Measurements from ENCODE around the gene NACC1. TPM values are rescaled to one million over a fixed set of nuclear protein-coding genes. Genes with fewer than 3 reads are reported as not detected.

NACC1 gene
- total and polyA plus RNA-seq, 2 of the 13 experiments (the other 11 are each of a cell fraction or from before 2014, with no cell fraction given) = 31.8 to 42.3 TPM

DNA sequence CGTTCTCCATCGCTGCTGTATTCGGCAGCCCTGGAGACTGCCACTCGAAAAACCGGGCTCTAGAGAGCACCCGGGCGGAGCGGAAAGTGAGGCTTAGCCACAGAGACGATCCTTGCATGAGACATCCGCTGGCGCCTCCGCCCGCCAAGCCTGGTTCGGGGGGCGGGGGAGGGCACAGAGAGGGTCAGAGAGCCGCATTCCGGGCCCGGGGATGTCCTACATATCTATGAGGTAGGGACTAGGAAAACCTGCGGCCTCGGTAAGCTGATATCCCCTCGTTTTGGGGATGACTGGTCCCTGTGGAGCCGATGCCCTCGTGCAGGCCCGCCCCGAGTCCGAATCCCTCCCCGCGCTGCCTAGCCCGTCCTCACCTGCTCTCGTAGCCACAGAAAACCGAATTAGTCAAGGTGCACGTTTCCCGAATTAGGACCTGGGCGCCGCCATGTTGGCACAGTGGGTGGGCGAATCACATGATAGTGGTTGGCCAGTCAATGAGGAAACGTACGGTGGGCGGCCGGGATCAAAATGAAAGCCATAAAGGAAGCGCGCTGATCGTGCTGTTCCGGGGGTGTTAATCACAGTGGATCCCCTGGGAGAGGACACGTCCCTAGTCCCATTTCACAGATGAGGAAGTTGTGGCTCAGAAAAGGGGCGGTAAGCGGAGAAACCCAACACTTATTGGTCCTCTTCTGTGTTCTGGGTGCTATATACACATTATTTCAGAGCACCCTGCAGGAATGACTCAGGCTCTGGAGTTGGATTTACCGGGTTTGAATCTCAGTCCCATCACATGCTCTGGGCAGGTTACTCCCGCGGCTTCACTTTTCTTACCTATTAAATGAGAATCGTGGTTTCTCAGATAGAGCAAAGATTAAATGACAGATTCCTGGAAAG lies 1.5 kb upstream of the NACC1 start, which contains the start of gene TRMT1 (continued):
- TF ChIP-seq CENPX (CRISPR knock-in tag; IDR thresholded peaks at IDR 0.05) (no peak), CHD4 (IDR thresholded peaks at IDR 0.05; ENCODE audit: borderline replicate concordance, low read length) (peak; percentile 98), HNRNPUL1 (IDR thresholded peaks at IDR 0.05; ENCODE audit: low read depth, low read length) (no peak), ZFP36 (IDR thresholded peaks at IDR 0.05; ENCODE audit: borderline replicate concordance, low read depth, low read length, partially characterized antibody) (no peak), HMG20A (CRISPR knock-in tag; IDR thresholded peaks at IDR 0.05; ENCODE audit: borderline replicate concordance) (no peak), ZNF430 (CRISPR knock-in tag; IDR thresholded peaks at IDR 0.05) (no peak), TEAD2 (CRISPR knock-in tag; IDR thresholded peaks at IDR 0.05) (no peak), ZNF709 (CRISPR knock-in tag; IDR thresholded peaks at IDR 0.05) (no peak; the same call in 1 of the 2 replicates), SIN3B (IDR thresholded peaks at IDR 0.05; ENCODE audit: low read length) (peak; percentile 100), MED8 (CRISPR knock-in tag; IDR thresholded peaks at IDR 0.05; ENCODE audit: insufficient replicate concordance) (peak; percentile 23), ZBTB7A (CRISPR knock-in tag; IDR thresholded peaks at IDR 0.05) (no peak), EHMT2 (IDR thresholded peaks at IDR 0.05; ENCODE audit: borderline replicate concordance, low read depth, low read length) (no peak), PRPF4 (IDR thresholded peaks at IDR 0.05; ENCODE audit: low read depth, low read length, poor library complexity, severe bottlenecking) (no peak), NFIB (CRISPR knock-in tag; IDR thresholded peaks at IDR 0.05; ENCODE audit: borderline replicate concordance) (no peak), ZNF138 (CRISPR knock-in tag; IDR thresholded peaks at IDR 0.05; ENCODE audit: low read depth) (0 out of 2 replicates have a peak, but pooled peaks have one; percentile 29), ARID4A (CRISPR knock-in tag; IDR thresholded peaks at IDR 0.05; ENCODE audit: borderline replicate concordance) (peak; percentile 99), HOXA9 (CRISPR knock-in tag; IDR thresholded peaks at IDR 0.05; ENCODE audit: borderline replicate concordance) (no peak), ETV6 (CRISPR knock-in tag; conservative IDR thresholded peaks at IDR 0.05) (no peak), ZBTB43 (CRISPR knock-in tag; conservative IDR thresholded peaks at IDR 0.05) (no peak), YEATS4 (CRISPR knock-in tag; IDR thresholded peaks at IDR 0.05; ENCODE audit: borderline replicate concordance) (peak; percentile 90), ZNF550 (CRISPR knock-in tag; IDR thresholded peaks at IDR 0.05; ENCODE audit: borderline replicate concordance) (peak; percentile 84; the same call in 1 of the 2 replicates)
- TF ChIP-seq, protein P1, sequence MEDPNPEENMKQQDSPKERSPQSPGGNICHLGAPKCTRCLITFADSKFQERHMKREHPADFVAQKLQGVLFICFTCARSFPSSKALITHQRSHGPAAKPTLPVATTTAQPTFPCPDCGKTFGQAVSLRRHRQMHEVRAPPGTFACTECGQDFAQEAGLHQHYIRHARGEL (CRISPR knock-in tag; IDR thresholded peaks at IDR 0.05) = no peak
- TF ChIP-seq, protein P2, sequence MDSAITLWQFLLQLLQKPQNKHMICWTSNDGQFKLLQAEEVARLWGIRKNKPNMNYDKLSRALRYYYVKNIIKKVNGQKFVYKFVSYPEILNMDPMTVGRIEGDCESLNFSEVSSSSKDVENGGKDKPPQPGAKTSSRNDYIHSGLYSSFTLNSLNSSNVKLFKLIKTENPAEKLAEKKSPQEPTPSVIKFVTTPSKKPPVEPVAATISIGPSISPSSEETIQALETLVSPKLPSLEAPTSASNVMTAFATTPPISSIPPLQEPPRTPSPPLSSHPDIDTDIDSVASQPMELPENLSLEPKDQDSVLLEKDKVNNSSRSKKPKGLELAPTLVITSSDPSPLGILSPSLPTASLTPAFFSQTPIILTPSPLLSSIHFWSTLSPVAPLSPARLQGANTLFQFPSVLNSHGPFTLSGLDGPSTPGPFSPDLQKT (CRISPR knock-in tag; IDR thresholded peaks at IDR 0.05; ENCODE audit: borderline replicate concordance) = no peak

Measured in HepG2 (cell line).